H1 (cell line): Measurements from ENCODE around the gene ACLY. TPM values are rescaled to one million over a fixed set of nuclear protein-coding genes. Genes with fewer than 3 reads are reported as not detected.

Source experiments
- HDAC6 ChIP-seq: IDR thresholded peaks from one replicate; pipeline ENCODE4 v1.7.1; 2012; ENCODE audit warnings: low read depth, mild to moderate bottlenecking, inconsistent platforms, low read length, moderate library complexity
- polyA plus RNA-seq, 7 experiments: library from polyadenylated mRNA; depleted of rRNA in 3 of 7; stranded (reverse) in 5 of 7; unstranded in 2 of 7; fragments of >200 nt in 5 of 7; fragments of 200-250 nt in 2 of 7; gene quantifications; 1 replicate in 5 of 7; 2 replicates in 1 of 7; 4 replicates in 1 of 7; pipeline versions ENCODE4 v1.2.1 to v1.2.3, GENCODE V29; 2011 to 2013; ENCODE audit warnings: missing spikeins in 2 of 7, mixed read lengths in 2 of 7
- total RNA-seq: library from RNA; stranded (reverse); fragmentation: NEBNext Ultra II Directional; extraction: Animal tissue kit (Norgen Biotek cat#: 25700); gene quantifications from 2 replicates; pipeline ENCODE4 v1.2.1, GENCODE V29; 2021

ACLY gene
- total and polyA plus RNA-seq, 2 of the 8 experiments (the other 6 are each of a cell fraction or from before 2014, with no cell fraction given) = 167 to 393 TPM

DNA sequence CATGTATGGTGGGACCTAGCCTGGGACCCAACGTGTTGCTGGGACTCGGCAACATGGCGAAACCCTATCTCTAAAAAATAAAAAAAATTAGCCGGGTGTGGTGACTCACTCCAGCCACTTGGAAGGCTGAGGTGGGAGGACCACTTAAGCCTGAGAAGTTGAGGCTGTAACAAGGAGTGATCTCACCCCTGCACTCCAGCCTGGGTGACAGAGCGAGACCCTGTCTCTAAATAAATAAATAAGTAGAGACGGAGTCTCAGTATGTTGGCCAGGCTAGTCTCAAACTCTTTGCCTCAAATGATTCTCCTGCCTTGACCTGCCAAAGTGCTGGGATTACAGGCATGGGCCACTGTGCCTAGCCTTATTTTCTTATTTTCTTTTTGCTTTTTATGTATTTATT is 37.8 kb upstream of the ACLY start (continued):
- no peak for TF ChIP-seq HDAC6
